Heart right ventricle (tissue), 16 donors: ENCODE measurements around the gene MTMR1. TPM values are rescaled to one million over a fixed set of nuclear protein-coding genes. Genes with fewer than 3 reads are reported as not detected.

Experiments used
- ATAC-seq, 8 donors: fragments of 200-7000 bp; cut with Tn5 transposase; one replicate each; pipeline ENCODE4 v1.9.1; 2020; ENCODE audit warnings: mild to moderate bottlenecking in 8 of 8, moderate library complexity in 8 of 8, moderate number of reproducible peaks in 1 of 8
- DNase-seq, 2 donors: peaks; one replicate each; pipeline ENCODE4 v3.0.0-alpha.2; 2020
- H3K27ac ChIP-seq, 10 donors: fragments of 200-600 bp; sonication (generic) in 2 of 10; one replicate each; pipeline versions ENCODE4 v1.5.0 to v1.8.0; 2020 to 2022; ENCODE audit warnings: mild to moderate bottlenecking in 3 of 10
- H3K27me3 ChIP-seq, 7 donors: fragments of 200-600 bp; one replicate each; pipeline ENCODE4 v1.8.0; 2021 to 2022; ENCODE audit warnings: mild to moderate bottlenecking in 2 of 7
- H3K36me3 ChIP-seq, 9 donors: fragments of 200-600 bp; sonication (generic) in 1 of 9; one replicate each; pipeline versions ENCODE4 v1.5.0 to v1.8.0; 2020 to 2022; ENCODE audit warnings: mild to moderate bottlenecking in 2 of 9
- H3K4me1 ChIP-seq, 9 donors: fragments of 200-600 bp; sonication (generic) in 1 of 9; one replicate each; pipeline versions ENCODE4 v1.5.0 to v1.8.0; 2020 to 2022; ENCODE audit warnings: mild to moderate bottlenecking in 4 of 9
- H3K4me3 ChIP-seq, 10 donors: fragments of 200-600 bp; sonication (generic) in 2 of 10; one replicate each; pipeline versions ENCODE4 v1.5.0 to v1.8.0; 2020 to 2022; ENCODE audit warnings: mild to moderate bottlenecking in 7 of 10, moderate library complexity in 2 of 10
- H3K9me3 ChIP-seq, 11 donors: fragments of 200-600 bp in 10 of 11; sonication (generic) in 2 of 11; one replicate each; pipeline versions ENCODE4 v1.5.0 to v1.8.0; 2013 to 2022; ENCODE audit warnings: mild to moderate bottlenecking in 2 of 11, control low read depth in 1 of 11, moderate library complexity in 1 of 11
- CTCF ChIP-seq, 9 donors: fragments of 200-600 bp; sonication (generic) in 2 of 9; IDR thresholded peaks; one replicate each; pipeline versions ENCODE4 v1.5.0 to v1.8.0; 2021 to 2022; ENCODE audit warnings: antibody characterized with exemption in 9 of 9, mild to moderate bottlenecking in 5 of 9, moderate library complexity in 1 of 9
- WGBS, 2 donors: extraction: QIAGEN DNeasy Blood & Tissue Kit; methylation state at CpG; one replicate each; pipeline ENCODE4 v1.1.7; 2013; ENCODE audit warnings: inconsistent platforms in 1 of 2; 5-methylcytosine and 5-hydroxymethylcytosine counted together
- intact Hi-C, 10 donors: fragments of 100-400 bp; cut with DNase I; formaldehyde crosslinking; loops; one replicate each; pipeline versions ENCODE4 v1.11.1 to v1.14.2; 2022
- polyA plus RNA-seq, 2 donors: library from polyadenylated mRNA; stranded (reverse); fragments of 200-250 nt; gene quantifications; one replicate each; pipeline ENCODE4 v1.2.3, GENCODE V29; 2013
- total RNA-seq, 10 donors: library from RNA; stranded (reverse); fragmentation: NEBNext Ultra II Directional in 3 of 10; extraction: Animal tissue kit (Norgen Biotek cat#: 25700) in 3 of 10; gene quantifications; one replicate each; pipeline versions ENCODE4 v1.2.1 to v1.2.4, GENCODE V29; 2021 to 2023
- donor health status: Arrhythmogenic right ventricular cardiomyopathy.
- donor health status: ischemic (EF 13 %, LVEDD 7.1; RV severe dilation, severe dysfunction).
- donor health status: healthy with polysubstance abuse.
- donor health status: DM: no; HTN: yes; CAD: no.
- donor health status: DM: no; HTN: no; CAD: no.
- donor health status: ischemic (EF 25% LVEDD 6.9; RV normal size, moderate dysfunction).
- donor health status: ischemic (EF 25% LVEDD 5.7; RV mildly dilated, moderate dysfunction).
- donor health status: healthy.
- donor health status: DM: yes; HTN: yes; CAD: no.
- donor health status: Ischemic cardiomyopathy.
- donor health status: ischemic (EF 35%, LVEDD 5.7; RV mildly dilated, moderate dysfunction).
- donor health status: nonischemic (EF 11% LVEDD 7.7; RV severe dilation, severe dysfunction).
- donor health status: DM: yes; HTN: yes; CAD: no.
- donor health status: PGD.
- donor health status: ischemic (EF 29% LVEDD 5.4; RV normal size, mild dysfunction).
- donor health status: nonischemic (EF 23%, LVEDD 6.1; RV moderate dilation, normal function).

The MTMR1 gene
- total and polyA plus RNA-seq, 12 donors: 5.6 to 24.9 (median 19.2) TPM

GRCh38 chrX:150730719-150731118, 37.5 kb downstream of the MTMR1 start:
- Histone ChIP-seq H3K4me3 (no peak overlapping the region), H3K4me1 (peaks cover 0 to 5% (median 0%) of the 10 kb centered on the region in 9 donors), H3K36me3 (peaks cover 0 to 89% (median 5%) of the 10 kb centered on the region in 9 donors), H3K9me3 (no peaks in the 10 kb centered on the region), H3K27me3 (no peaks in the 10 kb centered on the region), H3K27ac (no peak overlapping the region)
- WGBS, 2 donors: 92 to 95% methylated on average over 6 of the region's 6 CpGs
- no peak for DNase-seq
- ATAC-seq: no peak
- no peak for TF ChIP-seq CTCF (IDR thresholded peaks at IDR 0.05)
- intact Hi-C loops: no loop called here

GRCh38 chrX:150731795-150732194, 38.6 kb downstream of the MTMR1 start:
- ATAC-seq: peak in 1 of 8 donors; percentile 71
- Histone ChIP-seq H3K27ac (no peak overlapping the region), H3K9me3 (no peaks in the 10 kb centered on the region), H3K36me3 (peaks cover 0 to 95% (median 5%) of the 10 kb centered on the region in 9 donors), H3K4me1 (peaks cover 0 to 8% (median 0%) of the 10 kb centered on the region in 9 donors), H3K27me3 (no peaks in the 10 kb centered on the region), H3K4me3 (no peak overlapping the region)
- intact Hi-C loops: no loop called here
- DNase-seq: peak in 1 of 2 donors; percentile 4
- 92% methylated on average over 3 of the region's 3 CpGs for WGBS, 2 donors
- no peak for TF ChIP-seq CTCF (IDR thresholded peaks at IDR 0.05)

GRCh38 chrX:150736475-150736874, 43.3 kb downstream of the MTMR1 start:
- DNase-seq (no peak), ATAC-seq (no peak)
- WGBS, 2 donors: 85 to 89% methylated on average over 9 of the region's 9 CpGs
- intact Hi-C loops: no loop called here
- H3K36me3 ChIP-seq: peaks cover 0 to 97% (median 4%) of the 10 kb centered on the region in 9 donors
- H3K27me3 ChIP-seq: no peaks in the 10 kb centered on the region
- H3K4me1 ChIP-seq: peaks cover 0 to 4% (median 0%) of the 10 kb centered on the region in 9 donors
- peak overlapping the region in 1 of 10 donors; percentile 56 for H3K27ac ChIP-seq
- TF ChIP-seq CTCF (IDR thresholded peaks at IDR 0.05): no peak
- no peaks in the 10 kb centered on the region for H3K9me3 ChIP-seq
- no peak overlapping the region for H3K4me3 ChIP-seq

GRCh38 chrX:150752124-150752523, 58.9 kb downstream of the MTMR1 start:
- WGBS, 2 donors: 49 to 78% methylated on average over 3 of the region's 3 CpGs
- Histone ChIP-seq H3K4me1 (no peaks in the 10 kb centered on the region), H3K4me3 (no peak overlapping the region), H3K27ac (peak overlapping the region in 4 of 10 donors; percentile 15 to 39 (median 34)), H3K36me3 (peaks cover 0 to 50% (median 0%) of the 10 kb centered on the region in 9 donors), H3K27me3 (no peaks in the 10 kb centered on the region), H3K9me3 (no peaks in the 10 kb centered on the region)
- TF ChIP-seq CTCF (IDR thresholded peaks at IDR 0.05): no peak
- intact Hi-C loops: no loop called here
- ATAC-seq (peak in 6 of 8 donors; percentile 18 to 69 (median 48)), DNase-seq (no peak)
